ENCODE measurements around the gene CD300A. TPM values are rescaled to one million over a fixed set of nuclear protein-coding genes. Genes with fewer than 3 reads are reported as not detected.

Gene CD300A
- total and polyA plus RNA-seq, 2 of the 4 experiments (the other 2 are of a cell fraction) = not detected

DNA sequence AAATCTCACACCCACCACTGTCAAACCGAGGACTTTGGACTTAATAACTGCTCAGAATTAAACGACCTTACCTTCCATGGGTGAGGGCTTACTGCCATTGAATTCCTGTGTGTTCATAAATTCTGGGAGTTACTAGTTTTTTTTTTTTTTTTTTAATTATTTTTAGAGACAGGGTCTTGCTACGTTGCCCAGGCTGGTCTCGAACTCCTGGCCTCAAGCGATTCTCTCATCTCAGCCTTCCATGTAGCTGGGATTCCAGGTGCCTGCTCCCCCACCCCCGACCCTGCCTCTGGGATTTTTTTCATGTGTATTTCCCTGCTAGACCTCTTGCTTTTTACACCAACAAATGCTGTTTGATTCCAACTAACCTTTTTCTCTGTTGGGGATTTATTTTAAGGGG is 14.9 kb upstream of the CD300A start:
- H3K14ac ChIP-seq (replicated peaks; ENCODE audit: low read depth, low read length) = no peak overlapping the region
- POLR2A ChIA-PET (ENCODE audit: unreplicated experiment) = no interaction called here
- no peak overlapping the region for H3K4ac ChIP-seq (ENCODE audit: low read depth, low read length)

More for the DNA sequence above, 14.9 kb upstream of the CD300A start:
- BruUV-seq (replicated peaks) = no TSS peak
- WGBS, 2 experiments (ENCODE audit: extremely low coverage in 2 of 2, insufficient read length in 1 of 2) = no CpG with 5 or more reads among the region's 6 CpGs
- TF ChIP-seq FOS (IDR thresholded peaks at IDR 0.05; ENCODE audit: low read depth, low read length) (no peak), MAFK (IDR thresholded peaks at IDR 0.05; ENCODE audit: low read depth, low read length) (no peak), BHLHE40 (IDR thresholded peaks at IDR 0.05; ENCODE audit: low read depth, low read length) (no peak), SMC3 (IDR thresholded peaks at IDR 0.05; ENCODE audit: low read depth, low read length) (no peak), ELK1 (IDR thresholded peaks at IDR 0.05; ENCODE audit: borderline replicate concordance, low read depth, low read length) (no peak), USF2 (IDR thresholded peaks at IDR 0.05; ENCODE audit: low read depth, low read length) (no peak), RAD21 (IDR thresholded peaks at IDR 0.05; ENCODE audit: low read length) (no peak), MXI1 (IDR thresholded peaks at IDR 0.05; ENCODE audit: borderline replicate concordance, low read depth, low read length) (no peak), CHD1 (IDR thresholded peaks at IDR 0.05; ENCODE audit: low read depth, low read length) (no peak), RFX5 (IDR thresholded peaks at IDR 0.05; ENCODE audit: low read depth, low read length) (no peak), CEBPB (IDR thresholded peaks at IDR 0.05; ENCODE audit: low read depth, low read length) (no peak), NFE2L2 (IDR thresholded peaks at IDR 0.05; ENCODE audit: low read depth, low read length) (no peak), POLR2A (IDR thresholded peaks at IDR 0.05; ENCODE audit: low read depth, low read length) (no peak), RCOR1 (IDR thresholded peaks at IDR 0.05; ENCODE audit: insufficient replicate concordance, low read length) (no peak), MAZ (IDR thresholded peaks at IDR 0.05; ENCODE audit: borderline replicate concordance, low read depth, low read length) (no peak)
- TF ChIP-seq, protein P1, sequence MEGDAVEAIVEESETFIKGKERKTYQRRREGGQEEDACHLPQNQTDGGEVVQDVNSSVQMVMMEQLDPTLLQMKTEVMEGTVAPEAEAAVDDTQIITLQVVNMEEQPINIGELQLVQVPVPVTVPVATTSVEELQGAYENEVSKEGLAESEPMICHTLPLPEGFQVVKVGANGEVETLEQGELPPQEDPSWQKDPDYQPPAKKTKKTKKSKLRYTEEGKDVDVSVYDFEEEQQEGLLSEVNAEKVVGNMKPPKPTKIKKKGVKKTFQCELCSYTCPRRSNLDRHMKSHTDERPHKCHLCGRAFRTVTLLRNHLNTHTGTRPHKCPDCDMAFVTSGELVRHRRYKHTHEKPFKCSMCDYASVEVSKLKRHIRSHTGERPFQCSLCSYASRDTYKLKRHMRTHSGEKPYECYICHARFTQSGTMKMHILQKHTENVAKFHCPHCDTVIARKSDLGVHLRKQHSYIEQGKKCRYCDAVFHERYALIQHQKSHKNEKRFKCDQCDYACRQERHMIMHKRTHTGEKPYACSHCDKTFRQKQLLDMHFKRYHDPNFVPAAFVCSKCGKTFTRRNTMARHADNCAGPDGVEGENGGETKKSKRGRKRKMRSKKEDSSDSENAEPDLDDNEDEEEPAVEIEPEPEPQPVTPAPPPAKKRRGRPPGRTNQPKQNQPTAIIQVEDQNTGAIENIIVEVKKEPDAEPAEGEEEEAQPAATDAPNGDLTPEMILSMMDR (conservative IDR thresholded peaks at IDR 0.05; ENCODE audit: low read depth, low read length) = no peak
- Histone ChIP-seq H4K8ac (ENCODE audit: low read depth in 2 of 2, low read length in 2 of 2) (no peak overlapping the region), H4K5ac (ENCODE audit: low read depth, low read length) (no peak overlapping the region), H4K91ac (ENCODE audit: insufficient read depth, low read depth, low read length) (no peak overlapping the region), H3K4me1 (ENCODE audit: control insufficient read depth, insufficient read depth, low read length) (no peaks in the 10 kb centered on the region), H3K4me2 (ENCODE audit: low read depth, low read length) (no peak overlapping the region), H3K27ac (ENCODE audit: insufficient read depth, low read length) (no peak overlapping the region), H3K56ac (ENCODE audit: extremely low read depth, insufficient read depth, low read length) (no peak overlapping the region), H3K18ac (ENCODE audit: low read depth, low read length) (no peak overlapping the region), H3K9me3 (ENCODE audit: control insufficient read depth, insufficient read depth, low read length) (no peaks in the 10 kb centered on the region), H3K79me1 (ENCODE audit: low read depth in 1 of 2, low read length in 2 of 2) (no peaks in the 10 kb centered on the region), H2BK15ac (ENCODE audit: low read depth, low read length) (no peak overlapping the region), H4K20me1 (ENCODE audit: insufficient read depth, low read length) (no peaks in the 10 kb centered on the region), H2AK5ac (ENCODE audit: low read depth, low read length) (no peak overlapping the region), H3K27me3 (ENCODE audit: control insufficient read depth, insufficient read depth, low read length) (no peaks in the 10 kb centered on the region; the same call in 1 of the 2 replicates), H3K23ac (ENCODE audit: low read depth, low read length) (no peak overlapping the region), H2AK9ac (replicated peaks; ENCODE audit: low read depth, low read length, poor library complexity) (no peak overlapping the region), H3K4me3 (ENCODE audit: insufficient read depth, low read depth, low read length) (no peak overlapping the region), H3K36me3 (ENCODE audit: control insufficient read depth, insufficient read depth, low read length) (no peaks in the 10 kb centered on the region), H2BK20ac (ENCODE audit: low read depth, low read length) (no peak overlapping the region), H2BK120ac (ENCODE audit: low read depth, low read length) (no peak overlapping the region), H2AFZ (replicated peaks; ENCODE audit: low read length, poor library complexity) (no peak overlapping the region), H3K9ac (ENCODE audit: low read depth, low read length) (no peak overlapping the region), H3K9me1 (ENCODE audit: insufficient read depth, low read length) (no peaks in the 10 kb centered on the region), H2BK5ac (ENCODE audit: low read depth, low read length, poor library complexity, severe bottlenecking) (no peak overlapping the region)
- CTCF ChIA-PET = no interaction called here
- ATAC-seq (ENCODE audit: low read depth) (no peak), DNase-seq (no peak)
- dilution Hi-C loops (cut with HindIII; ENCODE audit: low sequenced_read_pairs, unreplicated experiment) (no loop called here), intact Hi-C loops (cut with micrococcal nuclease) (no loop called here), in situ Hi-C loops (cut with MboI; ENCODE audit: low sequenced_read_pairs) (no loop called here)

All from IMR-90 (cell line).